GM12801 (cell line): ENCODE measurements around the gene STK32B.

ENCODE experiments used
- CTCF ChIP-seq: IDR thresholded peaks from one replicate; pipeline ENCODE4 v1.5.1; 2011; ENCODE audit warnings: control low read depth; ENCODE audit not compliant: insufficient read length; ENCODE audit errors: extremely low read depth

STK32B gene

GRCh38 chr4:5128569-5128968 lies 77.3 kb downstream of the STK32B start:
- TF ChIP-seq CTCF = no peak

GRCh38 chr4:5133201-5133600 lies 81.9 kb downstream of the STK32B start:
- no peak for TF ChIP-seq CTCF

GRCh38 chr4:5133933-5134594 lies 82.8 kb downstream of the STK32B start:
- TF ChIP-seq CTCF = no peak

GRCh38 chr4:5134620-5135019 lies 83.3 kb downstream of the STK32B start:
- TF ChIP-seq CTCF = no peak

GRCh38 chr4:5137226-5137625 lies 85.9 kb downstream of the STK32B start:
- TF ChIP-seq CTCF = no peak

- no peak for TF ChIP-seq CTCF
These were observed 86.6 kb downstream of the STK32B start for GRCh38 chr4:5137927-5138326.

GRCh38 chr4:5138389-5138788 lies 87.1 kb downstream of the STK32B start:
- TF ChIP-seq CTCF = no peak
